Measurements from ENCODE around the gene CNTNAP5. TPM values are rescaled to one million over a fixed set of nuclear protein-coding genes. Genes with fewer than 3 reads are reported as not detected.

Gene CNTNAP5
- total and polyA plus RNA-seq, 9 of the 15 experiments (the other 6 are each of a cell fraction or from before 2014, with no cell fraction given), result not detected

DNA sequence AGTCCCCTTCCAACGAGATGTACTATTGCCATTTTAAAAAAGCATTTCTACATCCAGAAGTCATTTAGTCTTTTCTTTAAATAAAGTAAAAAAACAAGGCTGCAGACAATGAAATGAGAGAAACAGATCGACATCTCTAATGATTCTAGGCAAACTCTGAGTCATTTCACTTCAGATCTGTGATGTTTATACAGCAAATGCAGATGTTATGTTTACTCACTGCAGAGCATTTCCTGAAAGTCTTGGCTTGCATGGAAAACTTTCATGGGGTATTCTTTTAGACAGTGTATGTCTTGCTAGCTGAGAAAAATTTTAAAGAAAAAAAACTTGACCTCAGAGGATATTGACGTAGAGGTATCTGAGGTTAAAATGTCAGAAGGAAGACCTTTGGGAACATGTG, 797.4 kb downstream of the CNTNAP5 start:
- intact Hi-C loops (cut with micrococcal nuclease), result no loop called here
- ChIA-PET POLR2A (no interaction called here), CTCF (ENCODE audit: low intra/inter-chr PET ratio) (no interaction called here)
- no peaks in the 10 kb centered on the region for H3K4me1 ChIP-seq (replicated peaks in 1 of 2; ENCODE audit: control insufficient read depth in 2 of 2, insufficient read depth in 2 of 2, low read length in 2 of 2)
- BruUV-seq (replicated peaks), result no TSS peak
- TF ChIP-seq ARHGAP35 (IDR thresholded peaks at IDR 0.05; ENCODE audit: partially characterized antibody) (no peak), PCBP2 (IDR thresholded peaks at IDR 0.05; ENCODE audit: low read depth, low read length, poor library complexity, severe bottlenecking) (no peak)
- TF ChIP-seq, protein P1, sequence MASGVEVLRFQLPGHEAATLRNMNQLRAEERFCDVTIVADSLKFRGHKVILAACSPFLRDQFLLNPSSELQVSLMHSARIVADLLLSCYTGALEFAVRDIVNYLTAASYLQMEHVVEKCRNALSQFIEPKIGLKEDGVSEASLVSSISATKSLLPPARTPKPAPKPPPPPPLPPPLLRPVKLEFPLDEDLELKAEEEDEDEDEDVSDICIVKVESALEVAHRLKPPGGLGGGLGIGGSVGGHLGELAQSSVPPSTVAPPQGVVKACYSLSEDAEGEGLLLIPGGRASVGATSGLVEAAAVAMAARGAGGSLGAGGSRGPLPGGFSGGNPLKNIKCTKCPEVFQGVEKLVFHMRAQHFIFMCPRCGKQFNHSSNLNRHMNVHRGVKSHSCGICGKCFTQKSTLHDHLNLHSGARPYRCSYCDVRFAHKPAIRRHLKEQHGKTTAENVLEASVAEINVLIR (CRISPR knock-in tag; IDR thresholded peaks at IDR 0.05), result no peak
- TF ChIP-seq, protein P2, sequence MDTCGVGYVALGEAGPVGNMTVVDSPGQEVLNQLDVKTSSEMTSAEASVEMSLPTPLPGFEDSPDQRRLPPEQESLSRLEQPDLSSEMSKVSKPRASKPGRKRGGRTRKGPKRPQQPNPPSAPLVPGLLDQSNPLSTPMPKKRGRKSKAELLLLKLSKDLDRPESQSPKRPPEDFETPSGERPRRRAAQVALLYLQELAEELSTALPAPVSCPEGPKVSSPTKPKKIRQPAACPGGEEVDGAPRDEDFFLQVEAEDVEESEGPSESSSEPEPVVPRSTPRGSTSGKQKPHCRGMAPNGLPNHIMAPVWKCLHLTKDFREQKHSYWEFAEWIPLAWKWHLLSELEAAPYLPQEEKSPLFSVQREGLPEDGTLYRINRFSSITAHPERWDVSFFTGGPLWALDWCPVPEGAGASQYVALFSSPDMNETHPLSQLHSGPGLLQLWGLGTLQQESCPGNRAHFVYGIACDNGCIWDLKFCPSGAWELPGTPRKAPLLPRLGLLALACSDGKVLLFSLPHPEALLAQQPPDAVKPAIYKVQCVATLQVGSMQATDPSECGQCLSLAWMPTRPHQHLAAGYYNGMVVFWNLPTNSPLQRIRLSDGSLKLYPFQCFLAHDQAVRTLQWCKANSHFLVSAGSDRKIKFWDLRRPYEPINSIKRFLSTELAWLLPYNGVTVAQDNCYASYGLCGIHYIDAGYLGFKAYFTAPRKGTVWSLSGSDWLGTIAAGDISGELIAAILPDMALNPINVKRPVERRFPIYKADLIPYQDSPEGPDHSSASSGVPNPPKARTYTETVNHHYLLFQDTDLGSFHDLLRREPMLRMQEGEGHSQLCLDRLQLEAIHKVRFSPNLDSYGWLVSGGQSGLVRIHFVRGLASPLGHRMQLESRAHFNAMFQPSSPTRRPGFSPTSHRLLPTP (IDR thresholded peaks at IDR 0.05; ENCODE audit: borderline replicate concordance, extremely low read depth, insufficient read length), result no peak
- in situ Hi-C loops (cut with MboI), result no loop called here
- H2AFZ ChIP-seq (ENCODE audit: low read depth, low read length), result no peak overlapping the region
- DNase-seq (ENCODE audit: extremely low read depth in 1 of 4, low spot score in 3 of 4) (no peak), ATAC-seq (no peak), FAIRE-seq (no peak)
- H3K27me3 ChIP-seq (ENCODE audit: control insufficient read depth in 2 of 2, insufficient read depth in 2 of 2, low read length in 2 of 2), result no peaks in the 10 kb centered on the region
- no peaks in the 10 kb centered on the region for H3K79me2 ChIP-seq (ENCODE audit: control insufficient read depth, insufficient read depth, low read length)
- H3K9me1 ChIP-seq (ENCODE audit: control insufficient read depth, insufficient read depth, low read length), result no peaks in the 10 kb centered on the region
- WGBS (ENCODE audit: insufficient coverage, low coverage, missing lambda C conversion rate), result 0% methylated on average over 3 of the region's 3 CpGs
- H3K9me3 ChIP-seq (replicated peaks; ENCODE audit: control insufficient read depth, insufficient read depth, low read depth, low read length), result no peaks in the 10 kb centered on the region
- no peak overlapping the region for H3K4me3 ChIP-seq
- H3K36me3 ChIP-seq (ENCODE audit: control insufficient read depth, insufficient read depth, low read length), result no peaks in the 10 kb centered on the region
- no peak overlapping the region for H3K27ac ChIP-seq (ENCODE audit: extremely low read depth, low read depth, low read length)
- no peak overlapping the region for H3K4me2 ChIP-seq (ENCODE audit: insufficient read depth, low read length)
- no peaks in the 10 kb centered on the region for H4K20me1 ChIP-seq (replicated peaks; ENCODE audit: control insufficient read depth, insufficient read depth, low read length)
- no peak overlapping the region for H3K9ac ChIP-seq (ENCODE audit: insufficient read depth in 1 of 2, low read depth in 2 of 2, low read length in 2 of 2)

All from K562 (cell line).